ENCODE data around the gene SMYD3.

GRCh38 chr1:245871915-245872314 is 635.2 kb downstream of the SMYD3 start:
- TF ChIP-seq CTCF (IDR thresholded peaks at IDR 0.05): no peak
- TF ChIP-seq POLR2A (IDR thresholded peaks at IDR 0.05): no peak

All from adrenal gland (tissue), 5 donors.